GM12878 (cell line): ENCODE data around the gene PGR.

Experiments
- MYC ChIP-seq: IDR thresholded peaks from 2 replicates; pipeline ENCODE4 v1.6.1; 2011; ENCODE audit warnings: mild to moderate bottlenecking, low read length, moderate library complexity, inconsistent platforms; ENCODE audit not compliant: insufficient read depth, insufficient replicate concordance, insufficient read length, severe bottlenecking
- RAD51 ChIP-seq: fragments of 450-650 bp; IDR thresholded peaks from 2 replicates; pipeline ENCODE4 v1.6.1; 2016; ENCODE audit warnings: moderate library complexity, mild to moderate bottlenecking, inconsistent platforms
- SP1 ChIP-seq: IDR thresholded peaks from one replicate; pipeline ENCODE4 v1.6.1; 2011; ENCODE audit warnings: low read depth, low read length
- TF ChIP-seq, protein P1 (sequence below): IDR thresholded peaks from 2 replicates; pipeline ENCODE4 v1.6.1; 2012; ENCODE audit warnings: mild to moderate bottlenecking, low read depth, low read length
- TF ChIP-seq, protein P2 (sequence below), 3 experiments: IDR thresholded peaks in 2 of 3; conservative IDR thresholded peaks in 1 of 3; 2 replicates each; pipeline ENCODE4 v1.5.1; 2011; ENCODE audit warnings: low read depth in 3 of 3, low read length in 3 of 3, mild to moderate bottlenecking in 3 of 3, control low read depth in 2 of 3, moderate library complexity in 2 of 3, inconsistent platforms in 1 of 3, mixed read lengths in 1 of 3; ENCODE audit not compliant: control insufficient read depth in 2 of 3, insufficient read depth in 1 of 3; ENCODE audit errors: extremely low read depth in 1 of 3

DNA sequence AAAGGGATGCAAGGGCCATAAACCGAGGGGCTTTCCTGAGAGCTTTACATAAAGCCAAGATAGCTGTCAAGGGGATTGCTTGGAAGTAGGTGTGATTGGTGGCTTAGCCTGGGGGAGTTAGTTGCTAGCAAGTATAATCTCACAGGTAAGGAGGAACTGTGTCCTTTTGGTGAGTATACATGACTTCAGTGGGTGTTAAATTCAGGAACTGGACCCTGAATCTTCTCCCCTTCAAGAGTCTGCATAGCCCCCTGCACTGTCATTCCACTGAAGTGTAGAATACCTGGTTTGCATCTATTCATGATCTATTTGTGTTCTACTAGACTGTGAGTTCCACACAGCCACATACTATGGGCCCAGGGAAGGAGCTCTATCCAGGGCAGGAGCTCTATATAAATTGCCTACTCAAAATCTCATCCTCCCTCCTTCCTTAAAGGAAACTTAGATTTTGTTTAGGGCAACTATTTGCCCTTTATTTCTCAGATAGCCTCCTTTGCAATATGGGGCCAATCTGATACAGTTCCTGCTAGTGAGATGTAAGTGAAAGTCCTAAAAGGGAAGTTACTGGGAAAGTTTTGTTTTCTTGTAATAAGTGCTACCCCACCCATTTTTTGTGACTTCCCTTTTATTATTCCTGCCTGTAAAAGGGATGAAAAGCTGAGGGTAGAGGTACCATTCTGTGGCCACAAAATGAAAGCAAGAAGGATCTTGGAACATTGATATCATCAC lies 120.5 kb downstream of the PGR start:
- TF ChIP-seq RAD51: no peak
- TF ChIP-seq MYC: no peak
- TF ChIP-seq, protein P1, sequence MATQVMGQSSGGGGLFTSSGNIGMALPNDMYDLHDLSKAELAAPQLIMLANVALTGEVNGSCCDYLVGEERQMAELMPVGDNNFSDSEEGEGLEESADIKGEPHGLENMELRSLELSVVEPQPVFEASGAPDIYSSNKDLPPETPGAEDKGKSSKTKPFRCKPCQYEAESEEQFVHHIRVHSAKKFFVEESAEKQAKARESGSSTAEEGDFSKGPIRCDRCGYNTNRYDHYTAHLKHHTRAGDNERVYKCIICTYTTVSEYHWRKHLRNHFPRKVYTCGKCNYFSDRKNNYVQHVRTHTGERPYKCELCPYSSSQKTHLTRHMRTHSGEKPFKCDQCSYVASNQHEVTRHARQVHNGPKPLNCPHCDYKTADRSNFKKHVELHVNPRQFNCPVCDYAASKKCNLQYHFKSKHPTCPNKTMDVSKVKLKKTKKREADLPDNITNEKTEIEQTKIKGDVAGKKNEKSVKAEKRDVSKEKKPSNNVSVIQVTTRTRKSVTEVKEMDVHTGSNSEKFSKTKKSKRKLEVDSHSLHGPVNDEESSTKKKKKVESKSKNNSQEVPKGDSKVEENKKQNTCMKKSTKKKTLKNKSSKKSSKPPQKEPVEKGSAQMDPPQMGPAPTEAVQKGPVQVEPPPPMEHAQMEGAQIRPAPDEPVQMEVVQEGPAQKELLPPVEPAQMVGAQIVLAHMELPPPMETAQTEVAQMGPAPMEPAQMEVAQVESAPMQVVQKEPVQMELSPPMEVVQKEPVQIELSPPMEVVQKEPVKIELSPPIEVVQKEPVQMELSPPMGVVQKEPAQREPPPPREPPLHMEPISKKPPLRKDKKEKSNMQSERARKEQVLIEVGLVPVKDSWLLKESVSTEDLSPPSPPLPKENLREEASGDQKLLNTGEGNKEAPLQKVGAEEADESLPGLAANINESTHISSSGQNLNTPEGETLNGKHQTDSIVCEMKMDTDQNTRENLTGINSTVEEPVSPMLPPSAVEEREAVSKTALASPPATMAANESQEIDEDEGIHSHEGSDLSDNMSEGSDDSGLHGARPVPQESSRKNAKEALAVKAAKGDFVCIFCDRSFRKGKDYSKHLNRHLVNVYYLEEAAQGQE: no peak
- no peak for TF ChIP-seq SP1
- TF ChIP-seq, protein P2, sequence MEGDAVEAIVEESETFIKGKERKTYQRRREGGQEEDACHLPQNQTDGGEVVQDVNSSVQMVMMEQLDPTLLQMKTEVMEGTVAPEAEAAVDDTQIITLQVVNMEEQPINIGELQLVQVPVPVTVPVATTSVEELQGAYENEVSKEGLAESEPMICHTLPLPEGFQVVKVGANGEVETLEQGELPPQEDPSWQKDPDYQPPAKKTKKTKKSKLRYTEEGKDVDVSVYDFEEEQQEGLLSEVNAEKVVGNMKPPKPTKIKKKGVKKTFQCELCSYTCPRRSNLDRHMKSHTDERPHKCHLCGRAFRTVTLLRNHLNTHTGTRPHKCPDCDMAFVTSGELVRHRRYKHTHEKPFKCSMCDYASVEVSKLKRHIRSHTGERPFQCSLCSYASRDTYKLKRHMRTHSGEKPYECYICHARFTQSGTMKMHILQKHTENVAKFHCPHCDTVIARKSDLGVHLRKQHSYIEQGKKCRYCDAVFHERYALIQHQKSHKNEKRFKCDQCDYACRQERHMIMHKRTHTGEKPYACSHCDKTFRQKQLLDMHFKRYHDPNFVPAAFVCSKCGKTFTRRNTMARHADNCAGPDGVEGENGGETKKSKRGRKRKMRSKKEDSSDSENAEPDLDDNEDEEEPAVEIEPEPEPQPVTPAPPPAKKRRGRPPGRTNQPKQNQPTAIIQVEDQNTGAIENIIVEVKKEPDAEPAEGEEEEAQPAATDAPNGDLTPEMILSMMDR (IDR thresholded peaks at IDR 0.05 in 2 of 3, conservative IDR thresholded peaks at IDR 0.05 in 1 of 3; ENCODE audit: control insufficient read depth in 2 of 3, extremely low read depth in 1 of 3, insufficient read depth in 1 of 3, low read depth in 3 of 3, low read length in 3 of 3): no peak
